ENCODE data around the gene ARHGEF7.
"Not testable (repeated sequence)": the region's sequence is repeated elsewhere in the genome, so short reads cannot be mapped to it uniquely, and the experiment has no call there.

The ARHGEF7 gene, protein sequence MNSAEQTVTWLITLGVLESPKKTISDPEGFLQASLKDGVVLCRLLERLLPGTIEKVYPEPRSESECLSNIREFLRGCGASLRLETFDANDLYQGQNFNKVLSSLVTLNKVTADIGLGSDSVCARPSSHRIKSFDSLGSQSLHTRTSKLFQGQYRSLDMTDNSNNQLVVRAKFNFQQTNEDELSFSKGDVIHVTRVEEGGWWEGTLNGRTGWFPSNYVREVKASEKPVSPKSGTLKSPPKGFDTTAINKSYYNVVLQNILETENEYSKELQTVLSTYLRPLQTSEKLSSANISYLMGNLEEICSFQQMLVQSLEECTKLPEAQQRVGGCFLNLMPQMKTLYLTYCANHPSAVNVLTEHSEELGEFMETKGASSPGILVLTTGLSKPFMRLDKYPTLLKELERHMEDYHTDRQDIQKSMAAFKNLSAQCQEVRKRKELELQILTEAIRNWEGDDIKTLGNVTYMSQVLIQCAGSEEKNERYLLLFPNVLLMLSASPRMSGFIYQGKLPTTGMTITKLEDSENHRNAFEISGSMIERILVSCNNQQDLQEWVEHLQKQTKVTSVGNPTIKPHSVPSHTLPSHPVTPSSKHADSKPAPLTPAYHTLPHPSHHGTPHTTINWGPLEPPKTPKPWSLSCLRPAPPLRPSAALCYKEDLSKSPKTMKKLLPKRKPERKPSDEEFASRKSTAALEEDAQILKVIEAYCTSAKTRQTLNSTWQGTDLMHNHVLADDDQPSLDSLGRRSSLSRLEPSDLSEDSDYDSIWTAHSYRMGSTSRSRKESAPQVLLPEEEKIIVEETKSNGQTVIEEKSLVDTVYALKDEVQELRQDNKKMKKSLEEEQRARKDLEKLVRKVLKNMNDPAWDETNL

GRCh38 chr13:111115061-111115964 lies at the start of gene ARHGEF7:
Gene ARHGEF7, plus strand, starts transcription at chr13:111115310. Its CDS starts 217 bp downstream, at chr13:111115527.
- peak within 1 kb of the TSS; percentile 69 for H3K4me3 ChIP-seq (ENCODE audit: low read length)

GRCh38 chr13:111065698-111066097 lies 49.4 kb upstream of the ARHGEF7 start:
- TF ChIP-seq ZNF274 (IDR thresholded peaks at IDR 0.05; ENCODE audit: low read depth, low read length), result no peak
- H3K4me3 ChIP-seq (ENCODE audit: low read length), result no peak overlapping the region

More at GRCh38 chr13:111115061-111115964, at the start of gene ARHGEF7:
- no peak for TF ChIP-seq ZNF274 (IDR thresholded peaks at IDR 0.05; ENCODE audit: low read depth, low read length)

- no peak for TF ChIP-seq ZNF274 (IDR thresholded peaks at IDR 0.05; ENCODE audit: low read depth, low read length)
- no peak overlapping the region for H3K4me3 ChIP-seq (ENCODE audit: low read length)
These were observed 48.6 kb upstream of the ARHGEF7 start for GRCh38 chr13:111066544-111066943.

- TF ChIP-seq ZNF274 (IDR thresholded peaks at IDR 0.05; ENCODE audit: low read depth, low read length), result no peak
- no peak overlapping the region for H3K4me3 ChIP-seq (ENCODE audit: low read length)
These were observed 47.1 kb upstream of the ARHGEF7 start for GRCh38 chr13:111068009-111068350.

DNA sequence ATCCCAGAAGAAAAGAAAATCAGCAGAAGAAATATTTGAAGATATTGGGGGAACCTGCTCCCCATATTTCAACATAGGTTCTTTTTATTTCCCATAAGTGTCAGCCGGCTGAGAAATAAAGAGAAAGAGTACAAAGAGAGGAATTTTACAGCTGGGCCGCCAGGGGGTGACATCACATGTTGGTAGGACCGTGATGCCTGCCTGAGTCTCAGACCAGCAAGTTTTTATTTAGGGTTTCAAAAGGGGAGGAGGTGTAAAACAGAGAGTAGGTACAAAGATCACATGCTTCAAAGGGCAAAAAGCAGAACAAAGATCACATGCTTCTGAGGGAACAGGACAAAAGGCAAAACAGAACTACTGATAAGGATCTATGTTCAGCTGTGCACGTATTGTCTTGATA lies 44.0 kb upstream of the ARHGEF7 start:
- H3K4me3 ChIP-seq (ENCODE audit: low read length), result not testable (repeated sequence)

GRCh38 chr13:111071526-111071925 lies 43.6 kb upstream of the ARHGEF7 start:
- H3K4me3 ChIP-seq (ENCODE audit: low read length), result not testable (repeated sequence)

DNA sequence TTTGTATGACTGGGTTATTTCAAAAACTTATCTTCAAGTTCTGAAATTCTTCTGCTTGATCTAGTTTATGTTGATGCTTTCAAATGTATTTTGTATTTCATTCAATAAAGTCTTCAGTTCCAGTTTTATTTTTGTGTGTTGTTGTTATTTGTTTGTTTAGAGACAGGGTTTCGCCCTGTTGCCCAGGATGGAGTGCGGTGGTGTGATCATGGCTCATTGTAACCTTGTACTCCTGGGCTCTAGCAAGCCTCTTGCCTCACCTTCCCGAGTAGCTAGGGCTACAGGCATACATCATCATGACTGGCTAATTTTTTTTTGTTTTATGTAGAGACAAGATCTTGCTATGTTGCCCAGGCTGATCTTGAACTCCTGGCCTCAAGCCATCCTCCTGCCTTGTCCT lies 40.3 kb upstream of the ARHGEF7 start:
- TF ChIP-seq ZNF274 (IDR thresholded peaks at IDR 0.05; ENCODE audit: low read depth, low read length), result no peak
- no peak overlapping the region for H3K4me3 ChIP-seq (ENCODE audit: low read length)

- H3K4me3 ChIP-seq (ENCODE audit: low read length), result no peak overlapping the region
- no peak for TF ChIP-seq ZNF274 (IDR thresholded peaks at IDR 0.05; ENCODE audit: low read depth, low read length)
These were observed 38.7 kb upstream of the ARHGEF7 start for GRCh38 chr13:111076155-111077013.

DNA sequence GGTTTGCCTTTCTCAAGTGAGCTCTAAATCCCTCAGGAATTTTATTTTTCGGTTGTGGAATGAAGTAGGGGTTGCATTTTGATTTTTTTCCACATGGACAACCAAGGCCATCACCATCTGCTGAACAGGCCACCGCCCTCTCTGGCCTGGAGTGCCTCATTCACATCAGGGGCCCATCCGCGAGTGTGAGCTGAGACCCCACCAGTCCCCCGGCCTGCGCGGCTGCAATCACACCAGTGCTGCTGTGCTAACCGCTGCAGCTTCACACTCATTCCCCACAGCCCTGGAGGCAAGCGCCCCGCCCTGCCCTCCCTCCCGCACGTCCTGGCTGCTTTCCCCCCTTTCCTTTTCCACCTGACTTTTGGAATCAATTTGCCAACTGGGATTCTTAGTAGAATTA lies 35.7 kb upstream of the ARHGEF7 start:
- no peak overlapping the region for H3K4me3 ChIP-seq (ENCODE audit: low read length)
- no peak for TF ChIP-seq ZNF274 (IDR thresholded peaks at IDR 0.05; ENCODE audit: low read depth, low read length)

GRCh38 chr13:111080642-111081041 lies 34.5 kb upstream of the ARHGEF7 start:
- H3K4me3 ChIP-seq (ENCODE audit: low read length), result no peak overlapping the region
- TF ChIP-seq ZNF274 (IDR thresholded peaks at IDR 0.05; ENCODE audit: low read depth, low read length), result no peak

- no peak overlapping the region for H3K4me3 ChIP-seq (ENCODE audit: low read length)
- TF ChIP-seq ZNF274 (IDR thresholded peaks at IDR 0.05; ENCODE audit: low read depth, low read length), result no peak
These were observed 32.9 kb upstream of the ARHGEF7 start for GRCh38 chr13:111082240-111082639.

DNA sequence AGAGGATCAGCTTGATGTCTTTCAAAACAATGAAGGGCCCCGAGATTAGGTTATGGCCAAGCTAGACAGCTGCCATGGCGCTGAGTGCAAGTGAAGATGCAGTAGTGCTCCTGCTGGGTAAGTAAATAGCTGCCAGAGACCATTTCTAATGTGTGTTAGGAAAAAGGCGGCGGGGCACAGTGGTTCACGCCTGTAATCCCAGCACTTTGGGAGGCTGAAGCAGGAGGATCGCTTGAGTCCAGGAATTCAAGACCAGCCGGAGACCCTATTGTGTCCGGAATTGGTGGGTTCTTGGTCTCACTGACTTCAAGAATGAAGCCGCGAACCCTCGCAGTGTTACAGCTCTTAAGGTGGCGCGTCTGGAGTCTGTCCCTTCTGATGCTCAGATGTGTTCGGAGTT lies 32.3 kb upstream of the ARHGEF7 start:
- not testable (repeated sequence) for H3K4me3 ChIP-seq (ENCODE audit: low read length)

- not testable (repeated sequence) for H3K4me3 ChIP-seq (ENCODE audit: low read length)
These were observed 31.4 kb upstream of the ARHGEF7 start for GRCh38 chr13:111083693-111084092.
